ENCODE measurements around the gene LOXL3.

LOXL3 gene, protein sequence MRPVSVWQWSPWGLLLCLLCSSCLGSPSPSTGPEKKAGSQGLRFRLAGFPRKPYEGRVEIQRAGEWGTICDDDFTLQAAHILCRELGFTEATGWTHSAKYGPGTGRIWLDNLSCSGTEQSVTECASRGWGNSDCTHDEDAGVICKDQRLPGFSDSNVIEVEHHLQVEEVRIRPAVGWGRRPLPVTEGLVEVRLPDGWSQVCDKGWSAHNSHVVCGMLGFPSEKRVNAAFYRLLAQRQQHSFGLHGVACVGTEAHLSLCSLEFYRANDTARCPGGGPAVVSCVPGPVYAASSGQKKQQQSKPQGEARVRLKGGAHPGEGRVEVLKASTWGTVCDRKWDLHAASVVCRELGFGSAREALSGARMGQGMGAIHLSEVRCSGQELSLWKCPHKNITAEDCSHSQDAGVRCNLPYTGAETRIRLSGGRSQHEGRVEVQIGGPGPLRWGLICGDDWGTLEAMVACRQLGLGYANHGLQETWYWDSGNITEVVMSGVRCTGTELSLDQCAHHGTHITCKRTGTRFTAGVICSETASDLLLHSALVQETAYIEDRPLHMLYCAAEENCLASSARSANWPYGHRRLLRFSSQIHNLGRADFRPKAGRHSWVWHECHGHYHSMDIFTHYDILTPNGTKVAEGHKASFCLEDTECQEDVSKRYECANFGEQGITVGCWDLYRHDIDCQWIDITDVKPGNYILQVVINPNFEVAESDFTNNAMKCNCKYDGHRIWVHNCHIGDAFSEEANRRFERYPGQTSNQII

GRCh38 chr2:74553892-74554819 is at the start of gene LOXL3, which contains the start of gene DOK1:
TSS of gene LOXL3 (minus strand) at chr2:74553942. CDS start at chr2:74552634, 1,308 bp downstream.
TSS of gene DOK1 (plus strand) at chr2:74554720. CDS start at chr2:74554755, 35 bp downstream.
- DNase-seq: peak; percentile 75

- DNase-seq: no peak
These were observed 49.0 kb upstream of the LOXL3 start for GRCh38 chr2:74602586-74603281.

- no peak for DNase-seq
These were observed 45.9 kb upstream of the LOXL3 start for GRCh38 chr2:74599676-74600075.

DNA sequence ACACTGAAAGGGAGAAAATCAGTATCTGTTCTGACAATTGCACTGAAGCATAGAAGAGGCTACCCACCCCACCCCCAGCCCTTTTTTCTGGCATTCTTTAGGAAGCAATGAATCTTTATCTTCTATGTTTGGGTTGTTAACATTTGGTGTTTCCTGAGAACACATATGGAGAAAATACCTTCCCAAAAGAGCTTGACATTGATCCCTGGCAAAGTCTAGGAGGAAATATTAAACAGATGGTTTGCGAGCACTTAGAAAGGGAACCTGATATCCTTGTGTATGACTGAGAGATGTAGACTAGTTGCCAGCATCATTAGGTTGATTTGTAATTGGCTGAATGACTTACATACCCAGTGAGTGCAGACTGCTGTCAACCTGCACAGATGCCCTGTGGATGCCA is 43.7 kb upstream of the LOXL3 start:
- no peak for DNase-seq

DNA sequence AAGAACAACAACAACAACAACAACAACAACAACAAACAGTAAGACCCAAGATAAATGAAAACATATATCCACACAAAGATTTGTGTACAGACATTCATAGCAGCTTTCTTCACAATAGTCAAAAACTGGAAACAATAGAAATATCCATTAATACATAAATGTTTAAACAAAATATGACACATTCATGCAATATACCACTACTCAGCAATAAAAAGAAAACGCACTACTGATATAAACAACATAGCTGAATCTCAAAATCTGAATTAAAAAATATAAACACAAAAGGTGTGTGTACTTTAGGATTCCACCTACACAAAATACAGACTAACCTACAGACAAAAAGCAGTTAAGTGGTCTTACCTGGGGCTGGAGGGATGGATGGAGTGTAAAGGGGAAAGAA is 42.8 kb upstream of the LOXL3 start:
- no peak for DNase-seq

GRCh38 chr2:74593826-74594772 is 40.4 kb upstream of the LOXL3 start:
- DNase-seq: no peak

DNA sequence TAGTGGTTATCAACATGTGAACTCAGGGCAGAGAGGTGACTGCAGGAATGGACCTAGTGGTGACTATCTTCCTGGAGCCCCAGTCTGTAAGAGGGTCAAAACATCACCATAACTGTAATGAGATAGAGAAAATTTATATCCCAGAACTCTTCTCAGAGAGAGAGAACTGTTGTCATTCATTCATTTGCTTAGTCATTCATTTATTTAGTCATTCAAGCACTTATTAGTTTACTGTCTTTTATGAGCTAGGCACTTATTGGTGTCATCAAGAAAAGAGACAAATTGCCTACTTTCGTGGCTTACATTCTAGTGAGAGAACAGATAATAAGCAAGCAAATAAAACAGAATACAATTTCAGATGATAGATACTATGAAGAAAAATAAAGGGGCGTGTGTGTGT is 34.9 kb upstream of the LOXL3 start:
- DNase-seq: no peak

GRCh38 chr2:74587664-74588277 is 34.0 kb upstream of the LOXL3 start:
- DNase-seq: peak; percentile 73

GRCh38 chr2:74585406-74586185 is 31.9 kb upstream of the LOXL3 start:
- DNase-seq: no peak

GRCh38 chr2:74584088-74584645 is 30.4 kb upstream of the LOXL3 start:
- no peak for DNase-seq

GRCh38 chr2:74583504-74583903 is 29.8 kb upstream of the LOXL3 start:
- no peak for DNase-seq

DNA sequence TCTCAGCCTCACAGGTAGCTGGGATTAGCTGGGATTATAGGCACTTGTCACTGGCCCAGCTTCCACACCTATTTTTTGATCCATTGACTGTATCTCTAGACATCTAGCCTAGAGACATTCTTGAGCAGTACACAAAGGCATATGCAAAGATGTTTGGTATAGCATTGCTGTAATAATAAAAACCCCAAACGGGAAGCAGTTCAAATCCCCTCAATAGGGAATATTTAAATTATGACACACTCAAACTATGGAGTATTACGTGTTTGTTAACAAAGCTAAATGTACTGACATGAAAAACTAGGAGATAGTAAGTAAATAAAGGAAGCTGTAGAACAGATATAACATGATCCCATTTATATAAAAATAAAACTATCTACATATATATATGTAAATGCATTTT is 28.4 kb upstream of the LOXL3 start:
- no peak for DNase-seq

- DNase-seq: no peak
These were observed 27.7 kb upstream of the LOXL3 start for GRCh38 chr2:74581463-74581862.

DNA sequence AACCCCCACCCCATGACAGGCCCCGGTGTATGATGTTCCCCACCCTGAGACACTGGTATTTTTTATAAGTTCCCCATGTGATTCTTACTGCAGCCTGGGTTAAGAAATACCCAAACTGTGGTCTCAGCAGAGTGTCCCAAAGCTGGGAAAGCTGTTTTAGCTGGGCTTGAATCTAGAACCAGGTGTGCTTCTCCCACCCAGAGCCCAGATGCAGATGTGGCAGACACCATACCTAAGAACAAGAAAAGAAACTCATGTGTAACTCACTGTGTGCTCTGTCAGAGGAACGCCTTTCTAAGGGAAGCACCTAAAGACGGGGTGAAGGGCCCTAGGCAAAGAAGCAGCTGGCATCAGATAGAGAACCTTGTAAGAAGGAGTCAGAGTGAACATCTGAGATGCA is 24.7 kb upstream of the LOXL3 start:
- no peak for DNase-seq

DNA sequence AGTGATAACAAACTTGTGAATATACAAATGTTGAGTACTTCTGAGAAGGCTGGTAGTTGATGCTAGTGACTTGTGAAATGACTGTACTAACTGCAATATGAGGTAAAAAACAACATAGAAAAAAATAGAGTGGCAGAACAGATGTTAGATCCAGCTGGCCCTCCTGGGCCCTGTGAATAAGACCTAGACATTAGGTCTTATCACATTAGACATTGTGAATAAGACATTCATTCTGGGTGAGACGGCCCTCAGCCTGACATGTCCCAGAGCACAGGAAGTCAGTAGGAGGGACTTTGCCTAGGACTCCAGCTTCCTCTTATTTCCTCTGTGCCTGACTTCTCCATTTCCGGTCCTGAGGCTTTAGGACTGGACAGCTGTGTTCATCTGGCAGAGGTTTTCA is 23.7 kb upstream of the LOXL3 start:
- DNase-seq: no peak

GRCh38 chr2:74576863-74577229 is 23.1 kb upstream of the LOXL3 start:
- no peak for DNase-seq

DNA sequence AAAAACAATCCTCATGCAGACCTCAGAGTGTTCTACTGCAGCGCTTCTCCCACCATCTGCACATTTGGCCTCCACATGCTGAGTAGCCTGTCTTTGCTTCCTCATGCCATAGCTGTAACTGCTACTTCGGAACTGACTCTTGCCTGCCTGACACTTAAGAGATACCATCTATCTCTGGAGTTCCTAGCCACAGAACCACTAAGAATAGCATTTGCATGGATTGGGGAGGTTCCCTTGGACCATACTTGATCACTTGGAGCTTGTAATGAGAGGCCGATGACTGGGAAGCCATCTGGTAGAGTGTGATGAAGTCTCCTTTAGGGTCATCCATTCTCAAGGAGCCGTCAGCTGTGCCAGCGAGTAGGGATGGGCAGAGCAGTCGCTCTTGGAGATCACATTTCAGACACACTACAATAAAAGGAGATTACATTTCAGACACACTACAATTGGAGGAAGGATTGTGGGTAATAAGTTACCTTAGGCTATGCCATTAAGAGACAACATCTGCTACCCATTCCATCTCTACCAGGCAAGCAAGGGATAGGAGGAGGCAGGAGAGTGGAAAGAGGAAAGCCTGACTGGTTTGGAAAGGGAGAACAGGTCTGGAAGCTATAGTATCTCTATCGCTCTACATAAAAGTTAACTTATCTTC is 22.6 kb upstream of the LOXL3 start:
- no peak for DNase-seq

DNA sequence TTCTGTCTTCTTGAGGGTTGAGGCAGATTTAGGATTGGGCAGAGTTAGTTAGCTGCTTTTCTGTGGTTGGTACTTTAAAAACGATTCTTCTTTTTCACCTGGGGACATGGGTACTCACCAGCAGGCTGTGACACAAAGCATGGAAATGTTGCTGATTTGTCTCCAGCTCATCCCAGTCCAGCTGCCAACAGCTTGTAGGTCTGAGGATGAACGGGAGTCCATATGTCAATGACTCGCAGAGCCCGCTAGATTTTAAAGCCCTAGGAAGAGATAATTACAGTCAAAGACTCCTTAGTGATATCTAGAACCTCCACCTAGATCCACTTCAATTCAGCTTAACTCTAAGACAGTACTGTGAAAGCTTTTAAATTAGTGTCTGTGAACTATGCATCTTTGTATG is 21.6 kb upstream of the LOXL3 start:
- no peak for DNase-seq

All from CD4-positive, alpha-beta T cell treated with Interleukin-4 for 4 hours (primary cell).